NCI-H1092 (cell line): ENCODE results near the gene USP5.

Source experiments
- DNase-seq: peaks from one replicate; lab custom pipeline; 2025; lab: John Stamatoyannopoulos, UW

USP5 gene

GRCh38 chr12:6825398-6826124, 26.4 kb upstream of the USP5 start:
- peak; percentile 56 for DNase-seq

GRCh38 chr12:6826125-6826733, 25.7 kb upstream of the USP5 start:
- no peak for DNase-seq

GRCh38 chr12:6826734-6827436, 25.1 kb upstream of the USP5 start:
- DNase-seq, result no peak

- DNase-seq, result peak; percentile 58
Measured at GRCh38 chr12:6827437-6827911, 24.5 kb upstream of the USP5 start.

GRCh38 chr12:6827982-6828780, 23.8 kb upstream of the USP5 start, which contains the start of gene P3H3:
TSS of gene P3H3 (plus strand) at chr12:6828407. CDS start at chr12:6828441, 34 bp downstream.
- DNase-seq, result no peak

- DNase-seq, result no peak
Measured at GRCh38 chr12:6828781-6829535, 23.0 kb upstream of the USP5 start.

- no peak for DNase-seq
Measured at GRCh38 chr12:6829536-6830220, 22.3 kb upstream of the USP5 start.

- no peak for DNase-seq
Measured at GRCh38 chr12:6830286-6830890, 21.6 kb upstream of the USP5 start.

GRCh38 chr12:6830999-6831398, 21.0 kb upstream of the USP5 start:
- DNase-seq, result no peak

GRCh38 chr12:6831450-6831995, 20.4 kb upstream of the USP5 start:
- no peak for DNase-seq

GRCh38 chr12:6832125-6832524, 19.8 kb upstream of the USP5 start:
- no peak for DNase-seq

GRCh38 chr12:6833189-6833890, 18.6 kb upstream of the USP5 start:
- no peak for DNase-seq

- DNase-seq, result no peak
Measured at GRCh38 chr12:6834254-6834653, 17.7 kb upstream of the USP5 start.

GRCh38 chr12:6834873-6835272, 17.1 kb upstream of the USP5 start:
- DNase-seq, result no peak

GRCh38 chr12:6836851-6837250, 15.1 kb upstream of the USP5 start:
- DNase-seq, result no peak

- DNase-seq, result no peak
Measured at GRCh38 chr12:6837370-6838060, 14.4 kb upstream of the USP5 start.

- no peak for DNase-seq
Measured at GRCh38 chr12:6838854-6839253, 13.1 kb upstream of the USP5 start.

GRCh38 chr12:6839482-6840201, 12.3 kb upstream of the USP5 start:
- DNase-seq, result no peak
